Fibroblast of the aortic adventitia (primary cell): ENCODE results near the gene RNF32. TPM values are rescaled to one million over a fixed set of nuclear protein-coding genes. Genes with fewer than 3 reads are reported as not detected.

Source experiments
- DNase-seq: peaks from one replicate; pipeline ENCODE4 v3.0.0-alpha.2; 2010; ENCODE audit warnings: low read depth
- H3K4me3 ChIP-seq: 2 replicates; pipeline ENCODE4 v1.5.1; 2011; ENCODE audit warnings: low read depth, mild to moderate bottlenecking, control low read depth, low read length, moderate library complexity
- CTCF ChIP-seq: IDR thresholded peaks from 2 replicates; pipeline ENCODE4 v1.5.1; 2011; ENCODE audit warnings: mild to moderate bottlenecking, low read length, control low read depth, inconsistent platforms; ENCODE audit not compliant: insufficient read depth
- total RNA-seq: library from RNA; depleted of rRNA; stranded (reverse); fragments of >200 nt; gene quantifications from 2 replicates; pipeline ENCODE4 v1.2.3, GENCODE V29; 2012; ENCODE audit warnings: low replicate concordance

Gene RNF32
- total RNA-seq, 1 donor: 0.54 TPM

- DNase-seq: no peak
- TF ChIP-seq CTCF: no peak
- no peak overlapping the region for H3K4me3 ChIP-seq
Observed at GRCh38 chr7:156620291-156620675, 20.3 kb upstream of the RNF32 start.

DNA sequence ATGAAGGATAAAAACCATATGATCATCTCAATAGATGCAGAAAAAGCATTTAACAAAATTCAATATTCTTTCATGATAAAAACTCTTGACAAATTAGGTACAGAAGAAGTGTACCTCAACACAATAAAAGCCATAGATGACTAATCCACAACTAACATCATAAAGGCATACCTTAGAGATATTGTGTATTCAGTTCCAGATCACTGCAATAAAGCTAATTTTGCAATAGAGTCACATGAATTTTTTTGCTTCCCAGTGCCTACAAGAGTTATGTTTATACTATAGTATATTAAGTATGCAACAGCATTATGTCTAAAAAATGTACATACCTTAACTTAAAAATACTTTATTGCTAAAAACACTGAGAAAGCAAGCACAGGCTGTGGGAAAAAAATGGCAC lies 18.9 kb upstream of the RNF32 start:
- H3K4me3 ChIP-seq: no peak overlapping the region
- no peak for TF ChIP-seq CTCF
- DNase-seq: no peak

GRCh38 chr7:156625580-156625979 lies 15.0 kb upstream of the RNF32 start:
- no peak overlapping the region for H3K4me3 ChIP-seq
- no peak for DNase-seq
- TF ChIP-seq CTCF: no peak

- no peak for TF ChIP-seq CTCF
- no peak overlapping the region for H3K4me3 ChIP-seq
- no peak for DNase-seq
Observed at GRCh38 chr7:156626220-156626895, 14.2 kb upstream of the RNF32 start.

DNA sequence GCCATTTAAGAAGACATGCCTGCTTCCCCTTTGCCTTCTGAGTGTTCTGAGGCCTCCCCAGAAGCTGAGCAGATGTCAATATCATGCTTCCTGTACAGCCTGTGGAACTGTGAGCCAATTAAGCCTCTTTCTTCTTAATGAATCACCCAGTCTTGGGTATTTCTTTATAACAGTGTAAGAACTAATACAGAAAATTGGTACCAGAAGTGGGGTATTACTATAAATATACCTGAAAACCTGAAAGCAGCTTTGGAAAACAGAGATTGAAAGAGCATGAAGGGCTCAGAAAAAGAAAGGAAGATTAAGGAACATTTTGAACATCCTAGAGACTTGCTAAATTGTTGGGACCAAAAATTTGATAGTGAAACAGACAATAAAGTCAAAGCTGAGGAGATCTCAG lies 12.0 kb upstream of the RNF32 start:
- TF ChIP-seq CTCF: no peak
- no peak overlapping the region for H3K4me3 ChIP-seq
- DNase-seq: no peak

GRCh38 chr7:156629873-156630272 lies 10.7 kb upstream of the RNF32 start:
- H3K4me3 ChIP-seq: no peak overlapping the region
- TF ChIP-seq CTCF: no peak
- DNase-seq: no peak

GRCh38 chr7:156634117-156634516 lies 6.5 kb upstream of the RNF32 start:
- no peak for TF ChIP-seq CTCF
- DNase-seq: no peak
- no peak overlapping the region for H3K4me3 ChIP-seq
